OCI-LY3 (cell line): Measurements from ENCODE around the gene PGS1.

ENCODE experiments used
- H2AFZ ChIP-seq: fragments of 200-600, 300-600 bp; shearing (Covaris generic); 2 replicates; pipeline ENCODE4 v1.6.0; 2014; ENCODE audit warnings: antibody characterized with exemption, low read depth, low read length
- H3K27ac ChIP-seq: fragments of 200-600, 300-600 bp; sonication (generic); 2 replicates; pipeline ENCODE4 v1.5.1; 2014; ENCODE audit warnings: mild to moderate bottlenecking, low read length, moderate library complexity, mixed read lengths
- H3K27me3 ChIP-seq: fragments of 200-600, 300-600 bp; sonication (generic); 2 replicates; pipeline ENCODE4 v1.6.1; 2014; ENCODE audit warnings: low read depth, low read length, mixed read lengths
- H3K36me3 ChIP-seq: fragments of 200-600, 300-600 bp; sonication (generic); replicated peaks from 2 replicates; pipeline ENCODE3; 2014; ENCODE audit warnings: low read depth, low read length, mixed read lengths
- H3K4me1 ChIP-seq: fragments of 300-600, 200-600 bp; sonication (generic); 2 replicates; pipeline ENCODE4 v1.6.1; 2014; ENCODE audit warnings: low read length, mixed read lengths
- H3K4me2 ChIP-seq: fragments of 200-600, 300-600 bp; sonication (generic); 2 replicates; pipeline ENCODE4 v1.6.1; 2014; ENCODE audit warnings: low read length, mixed read lengths
- H3K4me3 ChIP-seq: fragments of 300-600, 200-600 bp; sonication (generic); 2 replicates; pipeline ENCODE4 v1.5.1; 2014; ENCODE audit warnings: antibody characterized with exemption, mild to moderate bottlenecking, low read length, moderate library complexity
- H3K79me2 ChIP-seq: fragments of 300-600, 200-600 bp; shearing (Covaris generic); 2 replicates; pipeline ENCODE4 v1.6.1; 2014; ENCODE audit warnings: mild to moderate bottlenecking, low read length, mixed read lengths
- H3K9ac ChIP-seq: fragments of 300-600, 200-600 bp; shearing (Covaris generic); 2 replicates; pipeline ENCODE4 v1.6.0; 2014; ENCODE audit warnings: mild to moderate bottlenecking, low read length, moderate library complexity
- H3K9me3 ChIP-seq: fragments of 200-600, 300-600 bp; shearing (Covaris generic); 2 replicates; pipeline ENCODE4 v1.6.1; 2014; ENCODE audit warnings: low read length, mixed read lengths; ENCODE audit not compliant: insufficient read depth
- H4K20me1 ChIP-seq: fragments of 200-600, 300-600 bp; sonication (generic); 2 replicates; pipeline ENCODE4 v1.6.1; 2016; ENCODE audit warnings: low read length, mixed read lengths; ENCODE audit not compliant: insufficient read depth
- CTCF ChIP-seq: fragments of 200-600, 300-600 bp; sonication (generic); IDR thresholded peaks from 2 replicates; pipeline ENCODE4 v1.5.1; 2014; ENCODE audit warnings: antibody characterized with exemption, low read length, low read depth
- EZH2phosphoT487 ChIP-seq: fragments of 200-600 bp; shearing (Covaris generic); IDR thresholded peaks from 2 replicates; pipeline ENCODE4 v1.6.1; 2018; ENCODE audit warnings: antibody characterized with exemption, mixed run types, low read depth

The PGS1 gene

GRCh38 chr17:78396441-78397337, 18.2 kb downstream of the PGS1 start:
- Histone ChIP-seq H3K27me3 (no peaks in the 10 kb centered on the region), H3K4me2 (no peak overlapping the region), H3K4me3 (no peak overlapping the region), H3K9ac (no peak overlapping the region), H3K36me3 (peaks cover 73% of the 10 kb centered on the region), H4K20me1 (peaks cover 82% of the 10 kb centered on the region), H2AFZ (no peak overlapping the region), H3K4me1 (peaks cover 21% of the 10 kb centered on the region), H3K9me3 (no peaks in the 10 kb centered on the region), H3K79me2 (peaks cover 80% of the 10 kb centered on the region), H3K27ac (no peak overlapping the region)
- TF ChIP-seq EZH2phosphoT487 (no peak), CTCF (no peak)

GRCh38 chr17:78397681-78398101, 19.2 kb downstream of the PGS1 start:
- Histone ChIP-seq H3K79me2 (peaks cover 73% of the 10 kb centered on the region), H3K9me3 (no peaks in the 10 kb centered on the region), H3K9ac (no peak overlapping the region), H3K4me2 (no peak overlapping the region), H3K27ac (no peak overlapping the region), H2AFZ (no peak overlapping the region), H4K20me1 (peaks cover 78% of the 10 kb centered on the region), H3K4me3 (no peak overlapping the region), H3K36me3 (peaks cover 69% of the 10 kb centered on the region), H3K27me3 (no peaks in the 10 kb centered on the region), H3K4me1 (peaks cover 11% of the 10 kb centered on the region)
- no peak for TF ChIP-seq CTCF
- no peak for TF ChIP-seq EZH2phosphoT487

GRCh38 chr17:78398390-78398789, 19.9 kb downstream of the PGS1 start:
- Histone ChIP-seq H3K36me3 (peaks cover 75% of the 10 kb centered on the region), H3K9ac (no peak overlapping the region), H3K79me2 (peaks cover 73% of the 10 kb centered on the region), H3K4me1 (peaks cover 5% of the 10 kb centered on the region), H3K4me3 (no peak overlapping the region), H3K27me3 (no peaks in the 10 kb centered on the region), H4K20me1 (peaks cover 79% of the 10 kb centered on the region), H3K4me2 (no peak overlapping the region), H3K27ac (no peak overlapping the region), H2AFZ (no peak overlapping the region), H3K9me3 (no peaks in the 10 kb centered on the region)
- TF ChIP-seq CTCF (no peak), EZH2phosphoT487 (no peak)

- no peaks in the 10 kb centered on the region for H3K9me3 ChIP-seq
- H3K27me3 ChIP-seq = no peaks in the 10 kb centered on the region
- H3K4me1 ChIP-seq = no peaks in the 10 kb centered on the region
- no peak overlapping the region for H3K27ac ChIP-seq
- peaks cover 73% of the 10 kb centered on the region for H4K20me1 ChIP-seq
- no peak for TF ChIP-seq EZH2phosphoT487
- TF ChIP-seq CTCF = no peak
- peaks cover 73% of the 10 kb centered on the region for H3K79me2 ChIP-seq
- H3K9ac ChIP-seq = no peak overlapping the region
- no peak overlapping the region for H3K4me3 ChIP-seq
- no peak overlapping the region for H2AFZ ChIP-seq
- peaks cover 80% of the 10 kb centered on the region for H3K36me3 ChIP-seq
- H3K4me2 ChIP-seq = no peak overlapping the region
These were observed 20.7 kb downstream of the PGS1 start for GRCh38 chr17:78399028-78399692.
